BJ (cell line): Measurements from ENCODE around the gene PTGR3. TPM values are rescaled to one million over a fixed set of nuclear protein-coding genes. Genes with fewer than 3 reads are reported as not detected.

Experiments used
- CTCF ChIA-PET: fragments of 350-600 bp; formaldehyde crosslinking; extraction: SDS; loops from one replicate; lab custom pipeline; 2021; ENCODE audit warnings: antibody characterized with exemption, inconsistent platforms; lab: Yijun Ruan, JAX
- POLR2A ChIA-PET: fragments of 300-600 bp; sonication (Branson Sonifier 250); formaldehyde crosslinking; extraction: SDS; loops from one replicate; lab custom pipeline; 2021; ENCODE audit warnings: antibody characterized with exemption; lab: Charles Lee
- DNase-seq: peaks from one replicate; pipeline ENCODE4 v3.0.0-alpha.2; 2011; ENCODE audit warnings: low read depth
- H3K27me3 ChIP-seq: 2 replicates; pipeline ENCODE4 v1.6.0; 2011; ENCODE audit warnings: low read length; ENCODE audit not compliant: control insufficient read depth, insufficient read depth
- H3K36me3 ChIP-seq: 2 replicates; pipeline ENCODE4 v1.5.1; 2011; ENCODE audit warnings: low read length; ENCODE audit not compliant: control insufficient read depth, insufficient read depth
- H3K4me3 ChIP-seq: 2 replicates; pipeline ENCODE4 v1.5.1; 2011; ENCODE audit warnings: low read depth, mild to moderate bottlenecking, control low read depth, low read length
- CTCF ChIP-seq: IDR thresholded peaks from 2 replicates; pipeline ENCODE4 v1.5.1; 2011; ENCODE audit warnings: low read depth, mild to moderate bottlenecking, control low read depth, inconsistent platforms, low read length, moderate library complexity; ENCODE audit not compliant: insufficient read depth
- polyA plus RNA-seq: library from polyadenylated mRNA; depleted of rRNA; stranded (reverse); fragments of >200 nt; gene quantifications from 2 replicates; pipeline ENCODE4 v1.2.3, GENCODE V29; 2011

PTGR3 gene
- polyA plus RNA-seq, 1 experiment = 70.3 TPM

GRCh38 chr18:75209951-75210258 lies 966 bp upstream of the PTGR3 start:
- Histone ChIP-seq H3K36me3 (peaks cover 4% of the 10 kb centered on the region), H3K27me3 (no peaks in the 10 kb centered on the region), H3K4me3 (peak overlapping the region; percentile 68)
- TF ChIP-seq CTCF = no peak
- POLR2A ChIA-PET = interaction anchor here (0.6 kb wide), 1 partner anchor 338 kb away, joined by 5 read pairs; no protein-coding TSS in a partner anchor
- CTCF ChIA-PET = interaction anchor here (1.1 to 1.4 kb wide), 4 partner anchors 8 to 518 kb away, joined by 3 to 5 read pairs (median 4); no protein-coding TSS in a partner anchor
- no peak for DNase-seq

- POLR2A ChIA-PET = no interaction called here
- no peak for DNase-seq
- CTCF ChIA-PET = interaction anchor here (0.7 kb wide), 1 partner anchor 271 kb away, joined by 3 read pairs; no protein-coding TSS in a partner anchor
- peaks cover 3% of the 10 kb centered on the region for H3K36me3 ChIP-seq
- no peaks in the 10 kb centered on the region for H3K27me3 ChIP-seq
- TF ChIP-seq CTCF = no peak
- H3K4me3 ChIP-seq = peak overlapping the region; percentile 68
These were observed 157 bp downstream of the PTGR3 start for GRCh38 chr18:75208836-75209128.

- POLR2A ChIA-PET = no interaction called here
- Histone ChIP-seq H3K36me3 (peaks cover 3% of the 10 kb centered on the region), H3K4me3 (peak overlapping the region; percentile 68), H3K27me3 (no peaks in the 10 kb centered on the region)
- DNase-seq = no peak
- CTCF ChIA-PET = interaction anchor here (0.7 kb wide), 1 partner anchor 271 kb away, joined by 3 read pairs; no protein-coding TSS in a partner anchor
- TF ChIP-seq CTCF = no peak
These were observed 644 bp downstream of the PTGR3 start for GRCh38 chr18:75208155-75208835.

GRCh38 chr18:75207310-75208154 lies 1.4 kb downstream of the PTGR3 start:
- TF ChIP-seq CTCF = no peak
- Histone ChIP-seq H3K36me3 (peaks cover 2% of the 10 kb centered on the region), H3K27me3 (no peaks in the 10 kb centered on the region), H3K4me3 (peak overlapping the region; percentile 68)
- ChIA-PET CTCF (no interaction called here), POLR2A (no interaction called here)
- DNase-seq = no peak
